HG02852 (cell line): ENCODE results near the gene ZNF385D.

Source experiments
- ATAC-seq: cut with Tn5 transposase; IDR thresholded peaks from one replicate; pipeline ENCODE4 v1.9.1; 2021; ENCODE audit warnings: mild to moderate bottlenecking, moderate library complexity; ENCODE audit not compliant: unreplicated experiment

ZNF385D gene

GRCh38 chr3:21750080-21750696 lies 822 bp downstream of the ZNF385D start:
- ATAC-seq: no peak

DNA sequence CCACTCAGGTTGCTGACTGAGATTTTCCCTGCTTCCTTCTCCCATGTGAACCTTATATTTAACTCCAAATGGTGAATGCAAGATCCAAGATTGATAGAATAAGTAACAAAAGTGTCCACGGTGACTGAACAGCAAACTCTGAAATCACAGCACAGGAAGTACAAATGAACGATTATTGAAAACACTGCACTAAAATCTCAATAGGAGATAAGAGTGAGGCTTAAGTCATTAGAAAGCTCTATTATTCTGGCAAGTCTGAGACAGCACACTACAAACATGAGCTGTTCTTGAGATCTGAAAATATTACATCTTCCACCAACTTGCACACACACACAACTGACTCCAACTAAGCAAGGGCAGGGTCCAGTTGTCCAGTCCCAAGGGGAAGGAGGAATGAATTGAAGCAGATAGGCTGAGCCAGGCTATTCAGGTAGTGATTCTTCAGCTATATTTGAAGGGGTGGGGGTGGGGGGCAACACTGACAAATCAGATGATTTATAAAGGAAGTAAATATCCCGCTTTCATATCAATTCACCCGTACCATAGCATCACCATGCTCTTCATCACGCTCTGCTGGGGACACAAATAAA lies 2.9 kb downstream of the ZNF385D start:
- no peak for ATAC-seq

DNA sequence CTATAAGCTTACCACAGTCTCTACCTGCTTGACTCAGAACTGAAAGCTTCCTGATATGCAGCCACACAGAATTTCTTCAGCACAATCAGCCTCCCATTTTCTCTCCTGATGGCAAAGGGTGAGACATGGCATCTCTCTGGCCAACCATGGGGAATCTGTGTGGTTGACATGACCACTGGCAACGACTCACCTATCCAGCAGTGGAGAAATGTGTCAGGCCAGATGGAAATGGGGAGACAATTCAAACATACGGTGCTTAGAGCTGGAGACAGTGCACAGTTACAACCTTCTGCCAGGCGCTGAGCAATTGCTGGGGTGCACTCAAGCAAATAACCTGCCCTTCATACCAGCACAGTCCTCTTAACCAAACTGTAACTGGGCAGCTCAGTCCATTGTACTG lies 3.6 kb downstream of the ZNF385D start:
- ATAC-seq: no peak

- no peak for ATAC-seq
These were observed 5.0 kb downstream of the ZNF385D start for GRCh38 chr3:21745966-21746365.

DNA sequence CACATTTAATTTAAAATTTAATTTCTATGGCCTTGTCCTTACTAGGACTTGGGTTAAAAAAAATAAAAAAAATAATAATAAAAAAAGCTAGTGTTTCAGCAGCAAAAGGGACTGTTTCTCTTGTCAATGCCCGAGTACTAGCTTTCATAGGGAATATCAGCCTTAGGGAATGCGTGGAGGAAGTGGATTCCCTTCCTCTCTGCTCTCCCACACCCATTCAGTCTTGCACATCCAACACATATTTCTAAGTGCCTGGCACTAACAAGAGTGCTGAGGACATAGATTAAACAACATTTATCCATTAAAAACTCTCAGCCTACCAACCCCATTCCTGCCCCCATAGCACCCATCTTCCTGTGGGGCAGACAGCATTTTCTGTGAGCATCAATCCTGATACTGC lies 6.2 kb downstream of the ZNF385D start:
- ATAC-seq: no peak

DNA sequence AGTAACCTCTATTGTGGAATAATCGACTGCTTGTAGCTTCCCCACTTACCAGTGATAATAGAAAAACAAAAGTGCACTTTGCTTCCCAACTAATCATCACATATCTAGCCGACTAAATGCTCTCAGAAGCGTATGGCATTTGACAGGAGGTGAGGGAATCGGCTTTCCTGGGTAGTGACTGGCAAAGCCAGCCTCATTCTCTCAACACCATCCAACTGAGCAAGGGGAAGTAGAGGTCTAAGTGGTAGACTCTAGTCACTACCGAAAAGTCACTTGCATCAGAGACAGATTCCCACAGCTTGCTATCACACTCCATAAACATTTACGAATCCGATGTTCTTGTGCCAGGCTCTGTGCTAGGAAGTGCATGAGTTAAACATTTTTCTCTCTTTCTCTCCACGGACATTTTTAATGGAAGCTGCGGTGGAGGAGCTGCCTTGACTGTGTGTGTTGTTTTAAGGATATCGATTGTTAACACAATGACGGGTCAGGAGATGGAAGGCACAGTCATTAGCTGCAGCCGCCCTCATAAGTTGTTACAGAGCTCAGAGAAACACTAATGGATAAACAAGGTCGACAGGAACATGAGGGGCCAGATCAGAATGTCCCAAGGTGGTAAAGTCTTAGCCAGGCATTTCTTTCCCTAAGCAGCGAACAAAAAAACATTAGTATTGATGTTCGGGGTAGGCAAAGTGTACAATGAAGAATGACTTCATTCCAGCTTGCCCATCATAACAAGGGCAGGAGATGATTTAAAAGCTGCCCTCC lies 11.9 kb downstream of the ZNF385D start:
- ATAC-seq: no peak

DNA sequence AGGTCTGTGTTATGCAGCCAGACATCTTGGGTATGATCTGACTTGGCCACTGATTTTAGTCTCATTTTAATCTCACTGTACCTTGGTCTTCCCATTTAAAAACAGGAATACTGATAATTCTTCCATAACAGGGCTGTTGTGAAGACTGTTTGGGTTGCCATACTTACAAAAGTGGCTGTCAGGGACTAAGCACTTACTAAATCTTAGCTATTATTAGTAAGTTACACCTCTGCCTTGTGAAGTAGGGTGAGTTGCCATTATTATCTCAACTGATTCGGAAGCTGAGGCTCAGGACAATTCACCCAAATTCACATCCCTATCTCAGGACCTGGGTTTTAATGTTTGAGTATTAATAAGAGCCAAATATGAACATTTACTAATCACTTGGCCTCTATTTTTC lies 12.7 kb downstream of the ZNF385D start:
- ATAC-seq: no peak

GRCh38 chr3:21734746-21735145 lies 16.3 kb downstream of the ZNF385D start:
- no peak for ATAC-seq

- no peak for ATAC-seq
These were observed 21.0 kb downstream of the ZNF385D start for GRCh38 chr3:21729888-21730459.

DNA sequence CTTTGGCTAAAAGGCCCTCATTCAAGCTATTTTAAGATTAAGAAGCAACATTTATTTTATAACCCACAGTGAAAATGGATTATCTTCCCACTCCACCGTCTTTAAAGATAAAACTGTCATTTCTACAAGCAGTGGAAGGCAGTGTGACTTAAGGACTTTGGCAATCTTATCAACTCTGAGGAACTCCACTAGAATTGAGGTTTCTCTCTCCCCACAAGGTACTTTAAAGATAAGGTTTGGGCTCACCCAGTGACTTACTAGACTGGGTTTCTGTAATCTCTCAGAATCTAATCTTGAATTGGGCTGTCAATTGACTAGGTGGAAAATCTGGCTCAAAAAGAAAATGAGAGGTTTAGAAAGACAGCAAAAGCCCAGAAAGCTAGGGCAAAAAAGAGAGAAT lies 21.7 kb downstream of the ZNF385D start:
- ATAC-seq: no peak

- no peak for ATAC-seq
These were observed 28.2 kb downstream of the ZNF385D start for GRCh38 chr3:21722768-21723167.

- ATAC-seq: no peak
These were observed 28.7 kb downstream of the ZNF385D start for GRCh38 chr3:21722301-21722700.

DNA sequence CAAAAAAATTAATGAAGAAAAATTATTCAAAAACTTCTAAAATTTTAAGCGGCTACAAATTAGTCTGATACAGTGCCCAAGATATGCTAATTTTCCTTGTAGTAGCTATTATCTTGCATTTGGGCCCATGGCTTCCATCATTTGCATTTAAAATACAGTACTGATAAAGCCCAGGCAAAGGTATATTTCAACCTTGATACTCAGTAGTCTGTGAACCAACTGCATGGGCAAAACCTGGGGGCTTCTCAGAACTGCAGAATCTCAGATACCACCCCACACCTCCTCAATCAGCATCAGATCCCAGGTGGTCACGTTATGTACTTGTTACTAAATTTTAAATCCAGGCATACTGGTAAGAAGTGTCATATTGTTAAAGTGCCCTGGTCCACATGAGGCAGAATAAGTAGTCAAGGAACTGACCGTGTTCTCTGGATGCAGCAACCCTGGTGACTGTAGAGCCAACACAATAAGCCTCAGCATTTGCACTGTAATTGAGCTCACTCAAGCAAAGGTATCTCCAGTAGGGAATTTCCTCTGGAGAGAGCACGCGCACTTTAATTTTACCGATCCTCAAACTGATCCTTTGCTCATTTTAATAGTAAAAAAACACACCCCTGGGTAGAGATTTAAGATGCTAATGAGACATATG lies 31.9 kb downstream of the ZNF385D start:
- no peak for ATAC-seq

- no peak for ATAC-seq
These were observed 32.7 kb downstream of the ZNF385D start for GRCh38 chr3:21718161-21718765.

DNA sequence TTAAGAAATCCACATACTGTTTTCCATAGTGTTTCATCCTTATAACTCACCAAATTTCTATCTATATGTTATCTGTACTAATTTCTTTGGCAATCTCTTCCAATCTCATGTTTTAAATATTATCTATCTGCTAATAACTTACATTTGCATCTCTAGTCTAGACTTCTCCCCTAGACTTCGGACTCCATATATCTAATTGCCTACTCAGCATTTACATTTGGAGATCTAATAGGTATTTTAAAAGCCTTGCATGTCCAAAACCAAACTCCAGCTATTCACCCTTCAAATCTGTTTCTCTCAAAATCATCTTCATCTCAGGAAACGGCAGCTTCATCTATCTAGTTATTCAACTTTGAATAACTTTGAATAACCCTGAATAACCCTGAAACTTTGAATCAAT lies 35.3 kb downstream of the ZNF385D start:
- ATAC-seq: no peak

GRCh38 chr3:21705769-21706168 lies 45.2 kb downstream of the ZNF385D start:
- ATAC-seq: no peak

DNA sequence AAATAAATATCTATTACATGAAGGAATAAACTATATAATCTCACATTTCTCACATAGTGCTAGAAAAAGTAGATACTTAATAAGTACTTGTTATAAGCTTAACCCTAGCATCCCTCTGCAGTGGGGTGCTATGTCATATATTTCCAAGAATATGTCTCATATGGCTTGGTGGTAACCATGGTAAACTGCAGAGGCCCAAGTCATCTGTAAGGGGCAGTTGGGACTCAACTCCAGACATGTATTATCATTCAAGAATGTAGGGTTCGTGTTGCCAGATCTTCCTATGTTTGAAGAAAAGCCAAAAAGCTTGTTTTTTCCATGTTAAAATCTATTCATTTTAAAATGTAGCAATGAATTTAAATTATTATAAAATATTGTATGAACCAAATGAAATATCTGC lies 46.2 kb downstream of the ZNF385D start:
- ATAC-seq: no peak

GRCh38 chr3:21703291-21703690 lies 47.7 kb downstream of the ZNF385D start:
- ATAC-seq: no peak

DNA sequence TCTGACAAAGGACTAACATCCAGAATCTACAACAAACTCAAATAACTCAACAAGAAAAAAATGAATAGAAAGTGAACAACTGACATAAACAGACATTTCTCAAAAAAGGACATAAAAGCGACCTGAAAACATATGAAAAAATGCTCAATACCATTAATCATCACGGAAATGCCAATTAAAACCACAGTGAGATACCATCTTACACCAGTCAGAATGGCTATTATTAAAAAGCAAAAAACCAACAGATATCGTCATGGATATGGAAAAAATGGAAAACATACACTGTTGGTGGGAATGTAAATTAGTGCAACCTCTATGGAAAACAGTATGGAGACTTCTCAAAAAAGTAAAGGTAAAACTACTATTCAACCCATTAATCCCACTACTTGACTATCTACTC lies 53.3 kb downstream of the ZNF385D start:
- no peak for ATAC-seq

- no peak for ATAC-seq
These were observed 56.5 kb downstream of the ZNF385D start for GRCh38 chr3:21694506-21694905.

DNA sequence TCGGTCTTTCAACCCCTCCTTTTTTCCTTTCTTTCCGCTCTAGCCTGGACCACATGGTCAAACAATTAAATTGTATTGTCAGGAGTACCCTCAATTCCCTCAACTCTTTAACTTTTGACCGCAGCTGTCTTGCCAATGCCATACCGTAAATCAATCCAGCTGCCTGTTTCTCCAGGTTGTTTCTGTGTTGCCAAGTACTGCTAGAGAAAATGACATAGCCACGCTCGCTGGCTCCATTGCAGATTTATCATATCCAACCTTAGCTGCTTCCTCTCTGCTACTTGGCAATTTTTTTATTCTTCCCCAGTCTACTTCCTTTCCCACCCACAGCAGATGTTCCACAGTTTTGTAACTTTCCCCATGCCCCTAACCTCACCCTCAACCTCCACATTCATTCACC lies 60.0 kb downstream of the ZNF385D start:
- no peak for ATAC-seq
